Skin of body (tissue), 2 donors: Measurements from ENCODE around the gene UQCC5. TPM values are rescaled to one million over a fixed set of nuclear protein-coding genes. Genes with fewer than 3 reads are reported as not detected.
A peak's percentile ranks its signal among the peaks of the same experiment; 100 is the strongest.

Experiments used
- DNase-seq: peaks from one replicate; lab custom pipeline; 2025; lab: John Stamatoyannopoulos, UW
- total RNA-seq: library from RNA; depleted of rRNA; stranded (reverse); fragments of >200 nt; gene quantifications from one replicate; pipeline ENCODE4 v1.2.3, GENCODE V29; 2014

The UQCC5 gene, protein sequence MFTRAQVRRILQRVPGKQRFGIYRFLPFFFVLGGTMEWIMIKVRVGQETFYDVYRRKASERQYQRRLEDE
- total RNA-seq = 1.4 TPM

DNA sequence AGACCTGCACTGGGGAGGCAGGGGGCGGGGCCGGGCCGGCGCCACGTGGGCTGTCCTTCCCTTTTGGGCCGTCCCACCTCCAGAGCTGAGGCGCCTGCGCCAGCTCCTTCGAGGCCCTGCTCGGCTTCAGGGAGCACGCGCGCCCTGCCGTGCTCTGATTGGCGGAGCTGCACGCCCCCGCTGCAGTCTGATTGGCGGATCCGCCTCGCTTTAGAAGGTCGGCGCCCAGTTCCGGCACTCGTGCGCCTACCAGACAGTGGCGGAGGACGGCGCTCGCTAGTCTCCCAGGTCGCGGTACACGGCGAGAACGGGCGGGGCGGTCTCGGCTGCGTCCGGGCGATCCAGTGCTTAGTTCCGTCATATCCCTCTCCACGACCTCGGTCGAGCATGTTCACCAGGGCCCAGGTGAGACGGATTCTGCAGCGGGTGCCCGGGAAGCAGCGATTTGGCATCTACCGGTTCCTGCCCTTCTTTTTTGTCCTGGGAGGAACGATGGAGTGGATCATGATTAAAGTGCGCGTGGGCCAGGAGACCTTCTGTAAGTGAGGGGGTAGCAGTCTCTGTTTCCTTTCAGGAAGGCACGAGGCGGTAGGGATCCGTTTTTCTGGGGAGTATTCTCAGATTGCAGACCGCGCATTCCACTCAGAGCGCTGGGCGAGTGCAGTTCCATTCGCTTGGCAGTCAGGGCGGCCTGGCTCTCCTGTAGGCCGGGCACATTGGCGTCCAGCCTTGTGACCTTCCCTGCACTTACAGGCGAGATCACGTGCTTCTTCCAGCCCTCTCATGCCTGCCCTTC is at the start of gene UQCC5:
TSS of gene UQCC5 (plus strand) at position 237 of the 796 bp plus-strand sequence. CDS start at position 388, 151 bp downstream.
- DNase-seq = peak; percentile 97

DNA sequence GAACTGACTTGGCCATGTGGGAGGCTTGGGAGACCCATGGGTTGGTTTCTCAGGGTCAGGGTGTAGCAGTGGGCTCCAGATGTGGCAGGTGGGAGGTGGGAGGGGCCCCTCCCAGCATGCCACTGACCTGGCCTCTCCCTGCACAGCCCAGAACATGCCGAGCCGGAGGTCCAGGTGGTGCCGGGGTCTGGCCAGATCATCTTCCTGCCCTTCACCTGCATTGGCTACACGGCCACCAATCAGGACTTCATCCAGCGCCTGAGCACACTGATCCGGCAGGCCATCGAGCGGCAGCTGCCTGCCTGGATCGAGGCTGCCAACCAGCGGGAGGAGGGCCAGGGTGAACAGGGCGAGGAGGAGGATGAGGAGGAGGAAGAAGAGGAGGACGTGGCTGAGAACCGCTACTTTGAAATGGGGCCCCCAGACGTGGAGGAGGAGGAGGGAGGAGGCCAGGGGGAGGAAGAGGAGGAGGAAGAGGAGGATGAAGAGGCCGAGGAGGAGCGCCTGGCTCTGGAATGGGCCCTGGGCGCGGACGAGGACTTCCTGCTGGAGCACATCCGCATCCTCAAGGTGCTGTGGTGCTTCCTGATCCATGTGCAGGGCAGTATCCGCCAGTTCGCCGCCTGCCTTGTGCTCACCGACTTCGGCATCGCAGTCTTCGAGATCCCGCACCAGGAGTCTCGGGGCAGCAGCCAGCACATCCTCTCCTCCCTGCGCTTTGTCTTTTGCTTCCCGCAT is 49.2 kb upstream of the UQCC5 start:
- no peak for DNase-seq

DNA sequence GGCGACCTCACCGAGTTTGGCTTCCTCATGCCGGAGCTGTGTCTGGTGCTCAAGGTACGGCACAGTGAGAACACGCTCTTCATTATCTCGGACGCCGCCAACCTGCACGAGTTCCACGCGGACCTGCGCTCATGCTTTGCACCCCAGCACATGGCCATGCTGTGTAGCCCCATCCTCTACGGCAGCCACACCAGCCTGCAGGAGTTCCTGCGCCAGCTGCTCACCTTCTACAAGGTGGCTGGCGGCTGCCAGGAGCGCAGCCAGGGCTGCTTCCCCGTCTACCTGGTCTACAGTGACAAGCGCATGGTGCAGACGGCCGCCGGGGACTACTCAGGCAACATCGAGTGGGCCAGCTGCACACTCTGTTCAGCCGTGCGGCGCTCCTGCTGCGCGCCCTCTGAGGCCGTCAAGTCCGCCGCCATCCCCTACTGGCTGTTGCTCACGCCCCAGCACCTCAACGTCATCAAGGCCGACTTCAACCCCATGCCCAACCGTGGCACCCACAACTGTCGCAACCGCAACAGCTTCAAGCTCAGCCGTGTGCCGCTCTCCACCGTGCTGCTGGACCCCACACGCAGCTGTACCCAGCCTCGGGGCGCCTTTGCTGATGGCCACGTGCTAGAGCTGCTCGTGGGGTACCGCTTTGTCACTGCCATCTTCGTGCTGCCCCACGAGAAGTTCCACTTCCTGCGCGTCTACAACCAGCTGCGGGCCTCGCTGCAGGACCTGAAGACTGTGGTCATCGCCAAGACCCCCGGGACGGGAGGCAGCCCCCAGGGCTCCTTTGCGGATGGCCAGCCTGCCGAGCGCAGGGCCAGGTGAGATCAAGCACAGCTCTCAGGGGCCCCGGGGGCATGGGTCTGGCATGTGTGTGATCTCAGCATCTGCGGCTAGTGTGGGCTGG is 48.4 kb upstream of the UQCC5 start:
- no peak for DNase-seq

DNA sequence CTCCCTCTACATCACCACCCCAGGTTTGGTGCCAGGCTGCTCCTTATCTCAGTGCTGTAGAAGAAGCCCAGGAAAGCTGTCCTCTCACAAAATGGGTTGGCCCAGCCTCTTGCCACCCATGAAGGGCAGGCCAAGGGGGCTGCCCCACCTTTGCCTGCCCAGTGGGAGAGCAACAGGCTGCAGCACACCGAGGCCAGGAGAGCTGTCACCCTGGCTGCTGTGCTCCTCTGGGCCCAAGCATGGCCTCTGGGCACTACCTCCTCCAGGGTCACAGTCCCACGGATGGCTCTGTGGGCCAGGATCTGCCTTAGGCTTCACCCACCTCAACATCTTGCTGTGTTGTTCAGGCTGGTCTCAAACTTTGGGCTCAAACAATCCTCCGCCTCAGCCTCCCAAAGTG is 47.7 kb upstream of the UQCC5 start:
- DNase-seq = no peak

DNA sequence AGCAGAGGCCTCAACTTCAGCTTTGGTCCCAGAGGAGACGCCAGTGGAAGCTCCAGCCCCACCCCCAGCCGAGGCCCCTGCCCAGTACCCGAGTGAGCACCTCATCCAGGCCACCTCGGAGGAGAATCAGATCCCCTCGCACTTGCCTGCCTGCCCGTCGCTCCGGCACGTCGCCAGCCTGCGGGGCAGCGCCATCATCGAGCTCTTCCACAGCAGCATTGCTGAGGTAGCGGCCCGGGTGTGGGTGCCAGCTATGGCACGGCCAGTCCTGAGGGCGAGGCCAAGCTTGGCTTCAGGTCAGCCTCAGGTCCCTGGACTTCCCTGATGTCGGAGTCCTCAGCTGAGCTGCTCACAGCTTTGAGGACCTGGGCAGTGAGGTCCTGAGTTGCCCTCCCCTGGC is 47.0 kb upstream of the UQCC5 start:
- DNase-seq = no peak

DNA sequence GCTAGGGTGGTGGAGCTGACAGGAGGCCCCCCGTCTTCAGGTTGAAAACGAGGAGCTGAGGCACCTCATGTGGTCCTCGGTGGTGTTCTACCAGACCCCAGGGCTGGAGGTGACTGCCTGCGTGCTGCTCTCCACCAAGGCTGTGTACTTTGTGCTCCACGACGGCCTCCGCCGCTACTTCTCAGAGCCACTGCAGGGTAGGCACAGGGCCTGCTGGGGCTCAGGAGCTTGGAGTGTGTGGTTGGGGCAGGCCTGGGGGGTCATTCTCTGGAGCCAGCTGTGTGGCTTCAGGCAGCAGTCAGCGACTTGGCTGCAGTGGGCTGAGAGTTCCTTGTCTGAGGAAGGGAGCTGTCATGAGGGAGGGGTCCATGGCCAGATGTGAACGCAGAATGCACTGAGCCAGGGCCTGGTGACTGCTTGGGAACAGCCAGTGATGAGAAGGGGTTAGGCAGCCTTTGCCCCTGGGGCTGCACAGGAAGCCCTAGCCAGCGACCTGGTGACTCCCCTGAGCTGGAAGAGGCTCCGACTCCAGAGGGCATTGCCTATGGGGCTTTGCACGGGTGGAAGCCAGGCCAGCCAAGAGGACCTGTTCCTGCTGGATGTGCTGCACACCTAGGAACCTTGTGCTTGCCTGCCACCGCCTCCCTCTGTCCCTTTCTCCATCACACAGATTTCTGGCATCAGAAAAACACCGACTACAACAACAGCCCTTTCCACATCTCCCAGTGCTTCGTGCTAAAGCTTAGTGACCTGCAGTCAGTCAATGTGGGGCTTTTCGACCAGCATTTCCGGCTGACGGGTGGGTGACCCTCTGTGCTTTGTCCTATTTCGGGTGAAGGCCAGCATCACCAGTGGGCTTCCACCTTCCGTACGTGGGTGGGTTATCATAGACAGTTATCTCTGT is 46.1 kb upstream of the UQCC5 start:
- DNase-seq = no peak

DNA sequence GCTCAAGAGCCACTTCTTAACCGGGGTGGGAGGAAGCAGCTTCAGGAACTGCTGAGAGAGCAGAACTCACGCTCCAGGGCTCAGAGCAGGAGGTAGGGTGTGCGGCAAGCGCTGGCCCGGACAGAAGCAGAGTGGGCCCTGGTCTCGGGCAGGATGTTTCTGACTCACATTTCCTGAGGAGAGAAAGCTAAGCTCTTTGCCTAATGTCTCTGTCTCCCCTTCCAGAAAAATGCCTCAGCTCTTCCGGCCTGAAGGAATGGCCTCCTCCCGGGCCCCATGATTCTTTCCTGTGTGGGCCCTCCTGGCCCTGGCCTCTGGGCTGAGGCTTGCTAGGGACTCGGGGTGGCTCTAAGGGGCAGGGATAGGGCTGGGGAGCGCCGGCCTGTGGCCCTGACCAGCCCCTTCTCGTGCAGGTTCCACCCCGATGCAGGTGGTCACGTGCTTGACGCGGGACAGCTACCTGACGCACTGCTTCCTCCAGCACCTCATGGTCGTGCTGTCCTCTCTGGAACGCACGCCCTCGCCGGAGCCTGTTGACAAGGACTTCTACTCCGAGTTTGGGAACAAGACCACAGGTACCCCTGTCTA is 45.4 kb upstream of the UQCC5 start:
- DNase-seq = no peak

DNA sequence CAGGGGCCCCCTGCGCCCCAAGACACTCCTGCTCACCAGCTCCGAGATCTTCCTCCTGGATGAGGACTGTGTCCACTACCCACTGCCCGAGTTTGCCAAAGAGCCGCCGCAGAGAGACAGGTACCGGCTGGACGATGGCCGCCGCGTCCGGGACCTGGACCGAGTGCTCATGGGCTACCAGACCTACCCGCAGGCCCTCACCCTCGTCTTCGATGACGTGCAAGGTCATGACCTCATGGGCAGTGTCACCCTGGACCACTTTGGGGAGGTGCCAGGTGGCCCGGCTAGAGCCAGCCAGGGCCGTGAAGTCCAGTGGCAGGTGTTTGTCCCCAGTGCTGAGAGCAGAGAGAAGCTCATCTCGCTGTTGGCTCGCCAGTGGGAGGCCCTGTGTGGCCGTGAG is 44.3 kb upstream of the UQCC5 start:
- DNase-seq = no peak

DNA sequence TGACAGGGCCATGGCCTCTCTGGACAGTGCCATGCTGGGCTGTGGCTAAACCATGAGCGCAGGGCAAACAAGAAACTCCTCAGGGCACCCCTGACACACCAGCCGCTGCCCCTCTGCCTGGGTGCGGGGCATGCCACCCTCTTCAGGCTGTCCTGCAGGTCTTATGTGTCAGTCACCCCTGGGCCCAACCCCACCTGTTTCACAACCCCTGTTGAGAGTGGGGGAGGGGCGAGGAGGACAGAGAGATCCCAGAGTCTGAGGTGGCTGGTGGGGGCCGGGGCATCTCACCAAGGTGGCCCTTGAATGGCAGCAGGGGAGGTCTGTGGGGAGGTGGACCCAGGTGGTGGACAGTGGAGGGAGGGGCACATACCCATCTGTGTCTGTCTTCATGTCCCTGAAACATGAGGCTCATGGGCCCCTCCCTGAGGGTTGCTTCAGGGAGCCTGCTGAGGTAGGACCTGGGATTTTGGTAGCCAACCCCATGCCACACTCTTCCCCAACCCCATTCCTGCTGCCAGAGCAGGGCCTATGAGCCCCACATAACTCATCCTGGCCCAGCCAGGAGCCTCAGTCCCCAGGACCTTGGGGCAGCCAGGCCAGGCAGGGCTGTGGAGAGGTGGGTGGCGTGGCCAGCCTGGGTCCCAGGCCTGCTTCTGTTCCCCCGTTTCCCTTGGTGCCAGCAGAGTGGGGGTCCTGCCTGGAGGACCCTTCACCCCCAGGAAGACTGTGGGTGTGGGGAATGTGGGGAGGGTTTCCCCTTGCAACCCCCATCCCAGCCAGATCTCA is 43.0 kb upstream of the UQCC5 start:
- no peak for DNase-seq

DNA sequence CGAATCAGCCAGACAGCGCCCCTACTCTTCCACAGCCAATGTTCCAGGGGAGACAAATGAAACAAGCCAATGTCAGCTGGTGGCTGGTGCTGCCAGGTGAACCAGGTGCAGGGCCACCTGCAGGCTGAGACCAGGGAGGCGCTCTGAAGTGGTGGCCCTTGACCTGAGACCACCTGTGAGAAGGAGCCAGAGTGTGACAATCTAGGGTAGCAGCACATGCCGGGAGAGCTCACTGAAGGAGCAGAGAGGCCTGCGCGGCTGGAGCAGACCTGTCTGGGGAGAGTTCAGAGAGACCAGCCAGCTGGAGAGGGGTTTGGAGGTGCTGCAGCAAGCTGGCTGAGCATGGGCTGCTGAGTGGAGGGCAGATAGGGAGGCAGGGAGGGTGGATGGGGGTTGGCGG is 42.0 kb upstream of the UQCC5 start:
- no peak for DNase-seq

DNA sequence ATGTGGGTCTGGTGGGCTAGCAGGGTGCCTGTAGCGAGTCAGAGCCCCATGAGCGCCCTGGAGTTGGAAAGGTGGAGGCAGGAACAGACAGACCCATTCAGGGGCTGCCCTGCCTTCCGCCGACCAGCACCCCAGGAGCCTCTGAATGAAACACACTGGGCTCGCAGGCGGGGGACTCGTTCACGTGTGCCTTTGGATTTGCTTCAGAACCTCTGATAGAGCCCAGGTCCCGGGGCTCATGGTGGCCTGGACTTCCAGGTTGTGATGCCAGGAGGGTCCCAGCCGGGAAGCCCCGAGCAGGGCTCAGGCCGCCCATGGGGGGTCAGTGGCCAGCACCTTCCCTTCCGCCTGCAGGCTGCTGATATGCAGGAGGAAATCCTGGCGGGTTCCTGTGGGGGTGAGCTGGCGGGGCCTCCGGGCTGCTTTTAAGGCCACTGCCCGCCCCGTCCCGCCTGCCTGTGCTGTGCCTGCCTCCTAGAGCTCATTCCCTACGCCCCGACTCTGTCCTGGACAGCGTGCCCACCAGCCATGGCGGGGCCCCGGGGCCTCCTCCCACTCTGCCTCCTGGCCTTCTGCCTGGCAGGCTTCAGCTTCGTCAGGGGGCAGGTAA is 41.4 kb upstream of the UQCC5 start, which contains the start of gene STAB1:
TSS of gene STAB1 (plus strand) at position 453 of the 610 bp plus-strand sequence. CDS start at position 529, 76 bp downstream.
- DNase-seq = no peak

DNA sequence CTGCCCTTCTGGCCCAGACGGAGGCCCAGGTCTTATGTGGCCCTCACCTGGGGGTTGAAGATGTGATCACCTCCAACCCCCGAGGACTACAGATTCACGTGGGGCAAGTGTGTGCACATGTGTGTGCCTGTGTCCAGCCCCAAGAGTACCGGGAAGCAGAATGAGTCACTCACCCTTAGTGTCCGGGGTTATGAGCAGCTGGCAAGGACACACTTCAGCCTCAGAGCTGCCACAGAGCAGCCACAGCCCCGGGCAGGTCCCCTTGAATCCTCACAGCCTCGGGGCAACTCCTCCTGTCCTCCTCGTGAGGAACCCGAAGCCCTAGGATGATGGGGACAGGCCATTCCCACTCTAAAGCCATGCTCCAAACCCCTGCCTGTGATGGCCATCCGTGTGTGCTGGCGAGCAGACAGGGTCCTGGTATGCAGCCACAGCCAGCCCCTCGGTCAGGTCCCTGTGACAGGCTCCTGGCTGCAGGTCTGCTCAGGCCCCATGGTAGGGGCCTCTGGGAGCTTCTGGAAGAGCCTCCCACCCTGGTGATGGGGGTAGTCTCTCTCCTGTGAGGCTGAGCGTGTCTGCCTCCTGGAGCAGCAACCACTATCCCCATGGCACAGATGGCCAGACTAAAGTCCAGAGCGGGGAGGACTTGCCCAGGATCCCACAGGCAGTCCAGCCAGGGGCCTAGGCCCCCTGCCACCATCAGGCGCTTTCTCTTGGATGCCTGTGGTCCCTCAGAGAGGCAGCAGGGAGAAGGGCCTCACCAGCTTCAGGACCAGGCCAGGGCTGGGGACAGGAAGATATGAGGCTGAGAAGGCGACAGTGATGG is 40.4 kb upstream of the UQCC5 start:
- no peak for DNase-seq

DNA sequence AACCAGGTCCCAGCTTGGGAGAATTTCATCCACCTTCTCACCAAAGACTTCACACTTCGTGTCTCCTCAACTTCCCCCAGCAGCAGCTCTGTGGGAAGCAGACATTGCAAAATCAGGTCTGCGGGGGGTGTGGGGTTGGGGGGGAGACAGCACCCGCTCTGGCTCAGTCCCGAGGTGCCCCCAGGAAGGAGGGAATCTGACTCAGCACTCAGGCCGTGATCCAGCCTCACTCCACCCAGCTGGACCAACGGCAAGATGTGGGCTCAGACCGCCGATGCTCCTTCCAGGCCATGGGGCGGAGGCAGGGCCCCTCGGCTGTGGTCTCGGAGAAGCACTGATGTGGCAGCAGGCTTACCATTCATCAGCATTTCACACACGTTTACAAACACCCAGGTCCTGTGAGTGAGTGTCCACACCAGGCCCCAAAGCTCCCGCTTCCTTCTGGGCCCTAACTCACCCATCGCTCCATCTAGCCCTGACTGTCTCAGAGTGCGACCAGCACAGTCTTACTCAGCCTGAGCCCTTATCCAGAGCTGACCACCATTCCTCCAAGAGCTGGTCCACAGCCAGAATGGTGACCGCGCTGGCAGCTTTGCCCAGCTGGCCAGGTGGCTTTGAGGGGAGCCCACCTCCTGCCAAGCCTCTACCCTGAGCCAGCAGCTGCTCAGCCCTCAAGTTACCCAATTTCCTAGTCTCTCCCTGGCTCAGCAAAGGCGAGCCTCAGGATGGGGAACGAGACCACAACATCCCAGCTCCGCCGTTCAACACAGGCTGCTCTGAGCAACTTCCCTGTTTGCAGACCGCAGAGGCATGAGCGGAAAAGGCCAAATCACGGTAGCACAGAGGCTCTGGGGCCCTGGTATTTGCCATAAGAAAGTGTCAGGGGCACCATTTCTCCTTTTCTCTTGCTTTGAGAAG is 38.0 kb upstream of the UQCC5 start:
- DNase-seq = no peak

DNA sequence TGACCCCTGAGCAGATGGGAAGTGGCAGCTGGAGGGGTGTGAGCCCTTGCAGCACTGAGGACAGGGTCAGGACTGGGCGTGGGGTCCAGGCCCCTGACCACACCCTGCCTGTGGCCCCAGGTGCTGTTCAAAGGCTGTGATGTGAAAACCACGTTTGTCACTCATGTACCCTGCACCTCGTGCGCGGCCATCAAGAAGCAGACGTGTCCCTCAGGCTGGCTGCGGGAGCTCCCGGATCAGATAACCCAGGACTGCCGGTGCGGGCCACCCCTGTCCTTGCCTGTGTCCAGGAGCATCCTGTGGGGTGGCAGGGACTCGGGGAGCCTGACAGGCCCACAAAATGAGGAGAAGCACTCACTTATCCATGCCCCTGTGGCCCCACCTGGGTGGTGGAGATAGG is 35.4 kb upstream of the UQCC5 start:
- no peak for DNase-seq

DNA sequence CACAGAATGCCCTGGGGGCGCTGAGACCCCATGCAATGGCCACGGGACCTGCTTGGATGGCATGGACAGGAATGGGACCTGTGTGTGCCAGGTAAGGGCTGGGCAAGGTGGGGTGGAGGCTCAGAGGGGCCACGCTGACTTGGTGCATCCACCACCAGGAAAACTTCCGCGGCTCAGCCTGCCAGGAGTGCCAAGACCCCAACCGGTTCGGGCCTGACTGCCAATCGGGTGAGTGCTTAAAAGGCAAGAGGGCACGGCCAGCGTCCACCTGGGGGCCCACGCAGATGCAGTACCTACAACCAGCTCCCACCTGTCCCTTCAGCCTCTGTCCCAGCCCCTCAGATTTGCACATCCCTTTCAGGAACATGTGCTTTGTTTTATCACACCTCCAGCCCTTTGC is 34.4 kb upstream of the UQCC5 start:
- no peak for DNase-seq

DNA sequence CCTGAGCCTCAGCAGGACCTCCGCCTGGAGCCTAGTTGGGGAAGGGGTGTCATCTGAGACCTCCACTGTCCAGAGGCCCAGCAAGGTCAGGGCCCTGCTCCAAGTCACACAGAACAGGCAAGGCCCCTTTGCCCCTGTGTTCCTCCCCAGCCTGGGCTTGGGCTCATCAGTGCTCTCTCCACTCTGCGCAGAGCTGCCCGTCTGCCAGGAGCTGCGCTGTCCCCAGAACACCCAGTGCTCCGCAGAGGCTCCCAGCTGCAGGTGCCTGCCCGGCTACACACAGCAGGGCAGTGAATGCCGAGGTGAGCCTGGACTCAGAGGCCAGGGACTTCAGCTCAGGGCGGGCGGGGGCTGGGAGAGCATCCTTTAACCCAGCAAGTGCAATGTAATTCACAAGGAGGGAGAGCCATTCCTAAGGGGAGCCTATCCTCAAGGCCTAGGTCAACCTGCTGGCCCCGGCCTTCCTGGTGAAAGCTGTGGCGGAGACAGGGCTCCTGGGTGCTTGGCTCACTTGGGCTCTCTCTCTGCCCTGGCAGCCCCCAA is 33.5 kb upstream of the UQCC5 start:
- no peak for DNase-seq
